ENCODE measurements around the gene FAM98C.
"Not testable (repeated sequence)": the region's sequence is repeated elsewhere in the genome, so short reads cannot be mapped to it uniquely, and the experiment has no call there.

The FAM98C gene

GRCh38 chr19:38405276-38405675 lies 2.4 kb downstream of the FAM98C start:
- TF ChIP-seq SPI1 (IDR thresholded peaks at IDR 0.05; ENCODE audit: low read depth, low read length) (no peak), TAF1 (IDR thresholded peaks at IDR 0.05; ENCODE audit: low read depth, low read length) (no peak), POLR2A (IDR thresholded peaks at IDR 0.05; ENCODE audit: low read depth, low read length) (no peak), POLR2AphosphoS5 (IDR thresholded peaks at IDR 0.05; ENCODE audit: low read depth, low read length) (no peak), POU2F2 (IDR thresholded peaks at IDR 0.05; ENCODE audit: low read depth, low read length) (no peak), PAX5 (IDR thresholded peaks at IDR 0.05; ENCODE audit: insufficient read depth, low read length, severe bottlenecking) (no peak)
- DNase-seq (ENCODE audit: insufficient read length, low spot score), result no peak
- FAIRE-seq, result no peak

GRCh38 chr19:38409631-38410133 lies 6.8 kb downstream of the FAM98C start:
- FAIRE-seq (no peak), DNase-seq (ENCODE audit: insufficient read length, low spot score) (no peak)
- TF ChIP-seq PAX5 (IDR thresholded peaks at IDR 0.05; ENCODE audit: insufficient read depth, low read length, severe bottlenecking) (no peak), POU2F2 (IDR thresholded peaks at IDR 0.05; ENCODE audit: low read depth, low read length) (no peak), POLR2A (IDR thresholded peaks at IDR 0.05; ENCODE audit: low read depth, low read length) (no peak), TAF1 (IDR thresholded peaks at IDR 0.05; ENCODE audit: low read depth, low read length) (no peak), POLR2AphosphoS5 (IDR thresholded peaks at IDR 0.05; ENCODE audit: low read depth, low read length) (no peak), SPI1 (IDR thresholded peaks at IDR 0.05; ENCODE audit: low read depth, low read length) (no peak)

- not testable (repeated sequence) for DNase-seq (ENCODE audit: insufficient read length, low spot score); FAIRE-seq
These were observed 7.5 kb downstream of the FAM98C start for GRCh38 chr19:38410407-38410806.

- FAIRE-seq, result no peak
- TF ChIP-seq PAX5 (IDR thresholded peaks at IDR 0.05; ENCODE audit: insufficient read depth, low read length, severe bottlenecking) (no peak), SPI1 (IDR thresholded peaks at IDR 0.05; ENCODE audit: low read depth, low read length) (no peak), TAF1 (IDR thresholded peaks at IDR 0.05; ENCODE audit: low read depth, low read length) (no peak), POLR2AphosphoS5 (IDR thresholded peaks at IDR 0.05; ENCODE audit: low read depth, low read length) (no peak)
- DNase-seq (ENCODE audit: insufficient read length, low spot score), result no peak
These were observed 8.3 kb downstream of the FAM98C start for GRCh38 chr19:38411041-38411712.

GRCh38 chr19:38411898-38412297 lies 9.0 kb downstream of the FAM98C start:
- DNase-seq (ENCODE audit: insufficient read length, low spot score); FAIRE-seq: not testable (repeated sequence)

GRCh38 chr19:38412491-38412890 lies 9.6 kb downstream of the FAM98C start:
- DNase-seq (ENCODE audit: insufficient read length, low spot score) (no peak), FAIRE-seq (no peak)

GRCh38 chr19:38412961-38413360 lies 10.1 kb downstream of the FAM98C start:
- DNase-seq (ENCODE audit: insufficient read length, low spot score) (no peak), FAIRE-seq (no peak)
- TF ChIP-seq POU2F2 (IDR thresholded peaks at IDR 0.05; ENCODE audit: low read depth, low read length), result no peak
- TF ChIP-seq TAF1 (IDR thresholded peaks at IDR 0.05; ENCODE audit: low read depth, low read length), result no peak
- no peak for TF ChIP-seq SPI1 (IDR thresholded peaks at IDR 0.05; ENCODE audit: low read depth, low read length)
- TF ChIP-seq POLR2A (IDR thresholded peaks at IDR 0.05; ENCODE audit: low read depth, low read length), result no peak
- no peak for TF ChIP-seq PAX5 (IDR thresholded peaks at IDR 0.05; ENCODE audit: insufficient read depth, low read length, severe bottlenecking)
- no peak for TF ChIP-seq POLR2AphosphoS5 (IDR thresholded peaks at IDR 0.05; ENCODE audit: low read depth, low read length)

More at GRCh38 chr19:38412491-38412890, 9.6 kb downstream of the FAM98C start:
- TF ChIP-seq POLR2A (IDR thresholded peaks at IDR 0.05; ENCODE audit: low read depth, low read length) (no peak), TAF1 (IDR thresholded peaks at IDR 0.05; ENCODE audit: low read depth, low read length) (no peak), SPI1 (IDR thresholded peaks at IDR 0.05; ENCODE audit: low read depth, low read length) (no peak), PAX5 (IDR thresholded peaks at IDR 0.05; ENCODE audit: insufficient read depth, low read length, severe bottlenecking) (no peak), POU2F2 (IDR thresholded peaks at IDR 0.05; ENCODE audit: low read depth, low read length) (no peak), POLR2AphosphoS5 (IDR thresholded peaks at IDR 0.05; ENCODE audit: low read depth, low read length) (no peak)

- FAIRE-seq (no peak), DNase-seq (ENCODE audit: insufficient read length, low spot score) (no peak)
- TF ChIP-seq POU2F2 (IDR thresholded peaks at IDR 0.05; ENCODE audit: low read depth, low read length) (no peak), SPI1 (IDR thresholded peaks at IDR 0.05; ENCODE audit: low read depth, low read length) (no peak), POLR2A (IDR thresholded peaks at IDR 0.05; ENCODE audit: low read depth, low read length) (no peak), PAX5 (IDR thresholded peaks at IDR 0.05; ENCODE audit: insufficient read depth, low read length, severe bottlenecking) (no peak), TAF1 (IDR thresholded peaks at IDR 0.05; ENCODE audit: low read depth, low read length) (no peak), POLR2AphosphoS5 (IDR thresholded peaks at IDR 0.05; ENCODE audit: low read depth, low read length) (no peak)
These were observed 10.5 kb downstream of the FAM98C start for GRCh38 chr19:38413416-38413815.

- FAIRE-seq (no peak), DNase-seq (ENCODE audit: insufficient read length, low spot score) (no peak)
- no peak for TF ChIP-seq POLR2AphosphoS5 (IDR thresholded peaks at IDR 0.05; ENCODE audit: low read depth, low read length)
- no peak for TF ChIP-seq POLR2A (IDR thresholded peaks at IDR 0.05; ENCODE audit: low read depth, low read length)
- TF ChIP-seq POU2F2 (IDR thresholded peaks at IDR 0.05; ENCODE audit: low read depth, low read length), result no peak
- TF ChIP-seq TAF1 (IDR thresholded peaks at IDR 0.05; ENCODE audit: low read depth, low read length), result no peak
- no peak for TF ChIP-seq PAX5 (IDR thresholded peaks at IDR 0.05; ENCODE audit: insufficient read depth, low read length, severe bottlenecking)
- TF ChIP-seq SPI1 (IDR thresholded peaks at IDR 0.05; ENCODE audit: low read depth, low read length), result no peak
These were observed 14.3 kb downstream of the FAM98C start for GRCh38 chr19:38417146-38417543.

Measured in GM12891 (cell line).